ENCODE measurements around the gene GNAQ.

The GNAQ gene

GRCh38 chr9:77793849-77794248 lies 237.8 kb downstream of the GNAQ start:
- POLR2A ChIA-PET = no interaction called here
- CTCF ChIA-PET = interaction anchor here (2.2 kb wide), 1 partner anchor 242 kb away, joined by 6 read pairs; no protein-coding TSS in a partner anchor
- no peak for TF ChIP-seq CTCF (IDR thresholded peaks at IDR 0.05; ENCODE audit: insufficient read depth, low read length, missing control alignments)
- no peak for DNase-seq (ENCODE audit: low read depth, low spot score)
- no peak overlapping the region for H3K4me3 ChIP-seq (ENCODE audit: low read depth, low read length)

- DNase-seq (ENCODE audit: low read depth, low spot score) = no peak
- ChIA-PET CTCF (interaction anchor here (1.2 to 3.2 kb wide), 2 partner anchors 11 to 245 kb away, joined by 4 to 10 read pairs; no protein-coding TSS in a partner anchor), POLR2A (no interaction called here)
- no peak for TF ChIP-seq CTCF (IDR thresholded peaks at IDR 0.05; ENCODE audit: insufficient read depth, low read length, missing control alignments)
- H3K4me3 ChIP-seq (ENCODE audit: low read depth, low read length) = no peak overlapping the region
Observed at GRCh38 chr9:77789891-77790290, 241.7 kb downstream of the GNAQ start.

GRCh38 chr9:77785341-77785740 lies 246.3 kb downstream of the GNAQ start:
- CTCF ChIA-PET = no interaction called here

GRCh38 chr9:77783518-77783917 lies 248.1 kb downstream of the GNAQ start:
- POLR2A ChIA-PET = interaction anchor here (0.6 kb wide), 1 partner anchor 34 kb away, joined by 3 read pairs; no protein-coding TSS in a partner anchor
- CTCF ChIA-PET = interaction anchor here (0.6 kb wide), 1 partner anchor 32 kb away, joined by 3 read pairs; no protein-coding TSS in a partner anchor
- H3K4me3 ChIP-seq (ENCODE audit: low read depth, low read length) = no peak overlapping the region
- DNase-seq (ENCODE audit: low read depth, low spot score) = no peak
- TF ChIP-seq CTCF (IDR thresholded peaks at IDR 0.05; ENCODE audit: insufficient read depth, low read length, missing control alignments) = no peak

More at GRCh38 chr9:77785341-77785740, 246.3 kb downstream of the GNAQ start:
- no peak for TF ChIP-seq CTCF (IDR thresholded peaks at IDR 0.05; ENCODE audit: insufficient read depth, low read length, missing control alignments)
- DNase-seq (ENCODE audit: low read depth, low spot score) = no peak
- H3K4me3 ChIP-seq (ENCODE audit: low read depth, low read length) = no peak overlapping the region
- POLR2A ChIA-PET = no interaction called here

- ChIA-PET POLR2A (no interaction called here), CTCF (interaction anchor here (0.7 kb wide), 1 partner anchor 198 kb away, joined by 3 read pairs; no protein-coding TSS in a partner anchor)
- H3K4me3 ChIP-seq (ENCODE audit: low read depth, low read length) = no peak overlapping the region
- no peak for TF ChIP-seq CTCF (IDR thresholded peaks at IDR 0.05; ENCODE audit: insufficient read depth, low read length, missing control alignments)
- DNase-seq (ENCODE audit: low read depth, low spot score) = no peak
Observed at GRCh38 chr9:77779010-77779409, 252.6 kb downstream of the GNAQ start.

- no peak for TF ChIP-seq CTCF (IDR thresholded peaks at IDR 0.05; ENCODE audit: insufficient read depth, low read length, missing control alignments)
- POLR2A ChIA-PET = no interaction called here
- CTCF ChIA-PET = interaction anchor here (0.8 to 2.4 kb wide), 4 partner anchors 8 to 316 kb away, joined by 4 to 22 read pairs (median 4); no protein-coding TSS in a partner anchor
- no peak overlapping the region for H3K4me3 ChIP-seq (ENCODE audit: low read depth, low read length)
- DNase-seq (ENCODE audit: low read depth, low spot score) = no peak
Observed at GRCh38 chr9:77773381-77773780, 258.2 kb downstream of the GNAQ start.

Data from AG04449 (cell line).